Measurements from ENCODE around the gene PPP1R2.

PPP1R2 gene

DNA sequence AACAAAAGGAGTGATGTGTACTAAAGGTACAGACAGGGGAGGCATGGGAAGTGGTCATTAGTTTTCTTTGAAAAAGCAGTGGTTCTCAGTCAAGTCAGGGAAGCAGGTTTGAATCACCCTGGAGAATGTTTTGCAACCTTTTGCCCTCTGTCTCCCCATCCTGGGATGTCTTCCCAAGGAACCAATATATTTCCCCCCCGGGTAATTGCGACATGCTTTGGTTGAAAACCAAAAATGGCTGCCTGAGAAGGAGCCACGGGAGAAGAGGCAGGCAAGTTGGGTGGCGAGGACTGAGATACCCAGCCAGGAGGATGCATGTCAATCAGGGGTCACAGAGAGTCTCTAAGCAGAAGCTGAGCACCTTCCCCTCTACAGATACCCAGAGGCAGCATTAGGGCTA, 20.2 kb upstream of the PPP1R2 start:
- H3K4me1 ChIP-seq (ENCODE audit: control insufficient read depth, low read depth, low read length) = no peaks in the 10 kb centered on the region
- no peaks in the 10 kb centered on the region for H3K9me3 ChIP-seq (ENCODE audit: control insufficient read depth, low read depth, low read length)
- no peak overlapping the region for H3K9ac ChIP-seq (ENCODE audit: low read length)
- H3K27ac ChIP-seq (ENCODE audit: low read length) = no peak overlapping the region
- no peaks in the 10 kb centered on the region for H3K27me3 ChIP-seq (ENCODE audit: control insufficient read depth, insufficient read depth, low read length)
- H3K36me3 ChIP-seq (ENCODE audit: control insufficient read depth, low read depth, low read length) = no peaks in the 10 kb centered on the region
- H3K4me3 ChIP-seq (ENCODE audit: low read length) = no peak overlapping the region

DNA sequence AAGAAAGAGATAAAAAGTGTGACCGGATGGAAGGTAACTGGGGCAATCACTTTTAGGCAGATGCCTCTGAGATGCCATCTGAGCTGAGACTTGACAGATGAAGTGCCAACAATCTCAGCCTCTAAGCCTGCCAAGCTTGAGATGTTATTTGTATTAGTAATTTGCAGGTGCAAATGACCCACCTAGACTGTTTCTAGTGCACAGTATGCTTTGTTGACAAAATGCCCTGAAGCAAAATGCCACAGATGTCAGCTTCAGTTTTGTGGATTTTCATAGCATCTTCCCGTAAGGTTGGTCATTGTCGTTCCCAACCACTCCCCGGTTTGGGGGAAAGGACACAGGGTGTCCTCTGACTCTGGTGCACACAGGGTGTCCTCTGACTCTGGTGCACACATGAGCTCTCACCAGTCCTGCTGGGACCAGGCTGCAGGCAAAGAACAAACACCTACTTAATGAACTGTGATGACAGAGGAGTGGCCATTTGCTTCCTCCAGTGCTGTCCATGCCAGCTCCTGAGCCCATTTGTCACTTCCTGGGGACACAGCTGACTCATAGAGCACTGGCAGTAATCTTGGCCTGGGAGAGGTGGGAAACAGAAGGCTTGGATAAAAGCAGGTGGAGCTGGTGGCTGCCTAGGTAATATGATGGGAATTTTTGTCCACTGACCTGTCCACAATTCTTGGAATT, 16.7 kb upstream of the PPP1R2 start:
- H3K9ac ChIP-seq (ENCODE audit: low read length) = no peak overlapping the region
- H3K9me3 ChIP-seq (ENCODE audit: control insufficient read depth, low read depth, low read length) = no peaks in the 10 kb centered on the region
- H3K27me3 ChIP-seq (ENCODE audit: control insufficient read depth, insufficient read depth, low read length) = peaks cover 13% of the 10 kb centered on the region
- no peak overlapping the region for H3K27ac ChIP-seq (ENCODE audit: low read length)
- no peak overlapping the region for H3K4me3 ChIP-seq (ENCODE audit: low read length)
- peaks cover 4% of the 10 kb centered on the region for H3K4me1 ChIP-seq (ENCODE audit: control insufficient read depth, low read depth, low read length)
- H3K36me3 ChIP-seq (ENCODE audit: control insufficient read depth, low read depth, low read length) = no peaks in the 10 kb centered on the region

DNA sequence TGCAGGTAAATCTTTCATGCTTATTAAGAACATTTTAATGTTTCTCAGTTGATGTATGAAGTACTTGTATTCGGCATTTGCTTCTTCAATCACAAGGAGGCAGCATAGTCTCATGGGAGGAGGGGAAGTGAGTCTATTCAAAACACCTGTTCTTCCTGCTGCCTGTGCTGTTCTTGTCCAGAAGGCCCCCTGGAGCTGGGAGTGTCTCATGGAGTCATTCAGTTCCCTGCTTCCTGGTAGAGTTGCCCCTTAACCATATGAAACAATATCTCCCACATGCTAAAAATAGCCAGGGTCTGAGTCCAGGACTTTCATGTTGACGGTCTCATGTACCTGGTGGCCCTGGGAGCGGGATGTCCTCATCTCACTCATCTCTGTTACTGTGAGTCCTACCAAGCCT, 15.5 kb upstream of the PPP1R2 start:
- peaks cover 4% of the 10 kb centered on the region for H3K4me1 ChIP-seq (ENCODE audit: control insufficient read depth, low read depth, low read length)
- H3K27me3 ChIP-seq (ENCODE audit: control insufficient read depth, insufficient read depth, low read length) = peaks cover 13% of the 10 kb centered on the region
- H3K9me3 ChIP-seq (ENCODE audit: control insufficient read depth, low read depth, low read length) = no peaks in the 10 kb centered on the region
- H3K36me3 ChIP-seq (ENCODE audit: control insufficient read depth, low read depth, low read length) = no peaks in the 10 kb centered on the region
- H3K4me3 ChIP-seq (ENCODE audit: low read length) = no peak overlapping the region
- H3K27ac ChIP-seq (ENCODE audit: low read length) = no peak overlapping the region
- no peak overlapping the region for H3K9ac ChIP-seq (ENCODE audit: low read length)

DNA sequence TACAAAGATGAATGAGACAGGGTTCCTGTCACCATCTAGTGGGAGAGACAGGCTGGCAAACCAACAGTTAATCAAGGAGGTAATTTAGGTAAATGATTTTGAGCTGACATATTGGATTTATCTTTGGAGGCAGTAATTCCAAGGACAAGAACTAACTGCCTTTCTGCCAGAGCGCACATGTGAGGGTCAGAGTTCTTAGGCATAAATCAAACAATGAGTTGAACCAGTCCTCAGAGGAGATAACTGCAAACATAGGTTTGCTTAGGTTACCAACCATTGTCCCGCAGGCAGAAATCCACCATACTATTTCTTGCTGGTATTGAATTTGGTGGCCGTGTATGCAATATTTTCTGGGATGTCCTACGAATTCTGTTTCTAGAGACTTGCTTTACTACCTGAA, 14.2 kb upstream of the PPP1R2 start:
- no peaks in the 10 kb centered on the region for H3K36me3 ChIP-seq (ENCODE audit: control insufficient read depth, low read depth, low read length)
- H3K4me3 ChIP-seq (ENCODE audit: low read length) = no peak overlapping the region
- peaks cover 13% of the 10 kb centered on the region for H3K27me3 ChIP-seq (ENCODE audit: control insufficient read depth, insufficient read depth, low read length)
- H3K9ac ChIP-seq (ENCODE audit: low read length) = no peak overlapping the region
- H3K4me1 ChIP-seq (ENCODE audit: control insufficient read depth, low read depth, low read length) = peaks cover 4% of the 10 kb centered on the region
- no peaks in the 10 kb centered on the region for H3K9me3 ChIP-seq (ENCODE audit: control insufficient read depth, low read depth, low read length)
- no peak overlapping the region for H3K27ac ChIP-seq (ENCODE audit: low read length)

DNA sequence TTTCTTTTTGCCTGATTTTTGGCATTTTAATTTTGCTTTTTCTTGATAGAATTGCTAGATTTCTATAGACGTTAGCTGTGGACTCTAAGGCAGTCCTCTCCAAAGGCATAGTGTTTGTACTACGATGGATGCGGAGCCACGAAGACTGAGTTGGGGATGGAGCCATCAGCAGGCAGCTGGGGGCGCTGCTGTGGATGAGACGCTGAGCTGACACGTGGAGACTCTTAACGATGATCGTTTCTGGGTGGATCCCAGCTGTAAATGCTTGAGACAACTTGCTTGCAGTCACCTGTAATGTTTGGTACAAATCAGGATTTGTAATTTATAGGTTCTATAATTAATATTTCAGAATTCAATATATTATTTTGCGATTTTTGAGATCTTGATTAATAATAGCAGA, 13.3 kb upstream of the PPP1R2 start:
- Histone ChIP-seq H3K4me1 (ENCODE audit: control insufficient read depth, low read depth, low read length) (peaks cover 4% of the 10 kb centered on the region), H3K4me3 (ENCODE audit: low read length) (no peak overlapping the region), H3K9ac (ENCODE audit: low read length) (no peak overlapping the region), H3K36me3 (ENCODE audit: control insufficient read depth, low read depth, low read length) (no peaks in the 10 kb centered on the region), H3K9me3 (ENCODE audit: control insufficient read depth, low read depth, low read length) (no peaks in the 10 kb centered on the region), H3K27ac (ENCODE audit: low read length) (no peak overlapping the region), H3K27me3 (ENCODE audit: control insufficient read depth, insufficient read depth, low read length) (peaks cover 13% of the 10 kb centered on the region)

DNA sequence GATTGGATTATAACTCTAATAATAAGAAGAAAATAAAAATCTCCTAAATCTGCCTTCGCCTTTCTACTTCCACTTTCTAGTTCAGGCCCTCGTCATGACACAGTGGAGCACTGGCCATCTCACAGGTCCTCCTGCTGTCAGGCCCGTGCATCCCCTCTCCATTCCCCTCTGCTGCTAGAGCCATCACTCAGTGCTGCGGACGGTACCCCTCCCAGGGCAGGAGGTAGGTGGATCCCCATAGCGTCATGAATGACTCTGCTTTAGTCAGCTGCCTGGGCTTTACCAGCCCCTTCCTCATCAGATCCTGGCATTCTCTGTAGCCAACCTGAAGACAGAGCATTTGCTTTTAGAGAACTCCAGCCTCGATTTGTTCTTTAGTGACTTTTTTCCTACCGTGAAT, 12.0 kb upstream of the PPP1R2 start:
- H3K36me3 ChIP-seq (ENCODE audit: control insufficient read depth, low read depth, low read length) = no peaks in the 10 kb centered on the region
- no peak overlapping the region for H3K27ac ChIP-seq (ENCODE audit: low read length)
- H3K27me3 ChIP-seq (ENCODE audit: control insufficient read depth, insufficient read depth, low read length) = peaks cover 13% of the 10 kb centered on the region
- H3K9me3 ChIP-seq (ENCODE audit: control insufficient read depth, low read depth, low read length) = no peaks in the 10 kb centered on the region
- no peak overlapping the region for H3K9ac ChIP-seq (ENCODE audit: low read length)
- H3K4me3 ChIP-seq (ENCODE audit: low read length) = no peak overlapping the region
- H3K4me1 ChIP-seq (ENCODE audit: control insufficient read depth, low read depth, low read length) = peaks cover 4% of the 10 kb centered on the region

DNA sequence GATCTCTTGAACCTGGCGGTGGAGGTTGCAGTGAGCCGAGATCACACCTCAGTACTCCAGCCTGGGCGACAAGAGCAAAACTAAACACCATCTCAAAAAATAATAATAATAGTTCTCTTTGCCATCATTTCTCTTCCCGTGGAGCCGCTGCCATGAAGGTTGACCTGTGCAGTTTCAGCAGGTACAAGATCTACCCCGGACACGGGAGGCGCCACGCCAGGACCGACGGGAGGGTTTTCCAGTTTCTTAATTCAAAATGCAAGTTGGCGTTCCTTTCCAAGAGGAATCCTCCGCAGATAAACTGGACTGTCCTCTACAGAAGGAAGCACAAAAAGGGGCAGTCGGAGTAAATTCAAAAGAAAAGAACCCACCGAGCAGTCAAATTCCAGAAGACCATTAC, 11.3 kb upstream of the PPP1R2 start:
- peaks cover 13% of the 10 kb centered on the region for H3K27me3 ChIP-seq (ENCODE audit: control insufficient read depth, insufficient read depth, low read length)
- H3K36me3 ChIP-seq (ENCODE audit: control insufficient read depth, low read depth, low read length) = no peaks in the 10 kb centered on the region
- H3K27ac ChIP-seq (ENCODE audit: low read length) = no peak overlapping the region
- H3K4me1 ChIP-seq (ENCODE audit: control insufficient read depth, low read depth, low read length) = peaks cover 4% of the 10 kb centered on the region
- no peaks in the 10 kb centered on the region for H3K9me3 ChIP-seq (ENCODE audit: control insufficient read depth, low read depth, low read length)
- H3K4me3 ChIP-seq (ENCODE audit: low read length) = no peak overlapping the region
- no peak overlapping the region for H3K9ac ChIP-seq (ENCODE audit: low read length)

DNA sequence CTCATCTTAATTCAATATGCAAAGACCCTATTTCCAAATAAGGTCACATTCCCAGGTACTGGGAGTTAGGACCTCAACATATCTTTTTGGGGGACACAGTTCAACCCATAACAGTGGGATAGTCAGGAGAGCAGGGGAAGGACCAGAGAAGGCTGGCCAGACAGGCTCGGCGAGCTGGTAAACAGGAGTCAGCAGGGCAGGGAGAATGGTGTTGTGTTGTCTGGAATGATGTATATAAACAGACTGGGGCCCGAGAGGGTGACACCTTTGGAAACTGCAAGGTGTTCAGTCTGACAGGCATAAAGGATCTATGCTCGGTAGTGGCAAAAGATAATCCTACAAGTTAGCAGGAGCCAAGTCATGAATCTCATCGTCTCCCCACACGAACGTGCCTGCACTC, 10.1 kb upstream of the PPP1R2 start:
- Histone ChIP-seq H3K9me3 (ENCODE audit: control insufficient read depth, low read depth, low read length) (no peaks in the 10 kb centered on the region), H3K4me3 (ENCODE audit: low read length) (no peak overlapping the region), H3K27ac (ENCODE audit: low read length) (no peak overlapping the region), H3K27me3 (ENCODE audit: control insufficient read depth, insufficient read depth, low read length) (peaks cover 13% of the 10 kb centered on the region), H3K9ac (ENCODE audit: low read length) (no peak overlapping the region), H3K4me1 (ENCODE audit: control insufficient read depth, low read depth, low read length) (peaks cover 12% of the 10 kb centered on the region), H3K36me3 (ENCODE audit: control insufficient read depth, low read depth, low read length) (no peaks in the 10 kb centered on the region)

DNA sequence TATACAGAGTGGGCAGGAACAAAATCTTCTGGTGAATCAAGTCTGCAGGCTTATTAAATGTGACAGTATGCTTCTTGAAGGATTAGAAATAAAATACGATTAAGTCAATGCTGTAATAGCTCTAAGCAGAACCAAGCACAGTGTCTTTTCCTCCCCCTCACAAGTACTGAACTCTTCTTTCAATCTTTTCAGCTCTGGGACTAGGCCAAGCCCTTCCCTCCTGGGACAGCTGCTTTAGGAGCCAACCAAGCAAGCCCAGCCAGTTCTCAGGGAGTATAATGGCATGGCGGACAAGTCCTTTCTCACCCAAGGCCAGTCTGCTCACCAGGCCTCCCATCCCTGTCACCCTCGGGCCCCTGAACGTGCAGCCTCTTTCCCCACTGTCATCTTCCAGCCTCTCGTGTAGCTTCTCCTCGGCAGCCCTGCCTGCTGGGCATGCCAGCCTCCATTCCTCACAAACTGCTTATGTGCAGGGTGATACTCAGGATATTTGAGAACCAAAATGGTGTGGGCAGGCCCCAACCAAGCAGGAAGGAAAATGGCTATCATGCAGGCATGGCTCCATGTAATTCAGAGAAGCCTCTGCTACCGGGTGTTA, 8.4 kb upstream of the PPP1R2 start:
- H3K4me1 ChIP-seq (ENCODE audit: control insufficient read depth, low read depth, low read length) = peaks cover 17% of the 10 kb centered on the region
- no peak overlapping the region for H3K4me3 ChIP-seq (ENCODE audit: low read length)
- H3K9ac ChIP-seq (ENCODE audit: low read length) = no peak overlapping the region
- H3K36me3 ChIP-seq (ENCODE audit: control insufficient read depth, low read depth, low read length) = no peaks in the 10 kb centered on the region
- H3K27me3 ChIP-seq (ENCODE audit: control insufficient read depth, insufficient read depth, low read length) = peaks cover 6% of the 10 kb centered on the region
- no peak overlapping the region for H3K27ac ChIP-seq (ENCODE audit: low read length)
- no peaks in the 10 kb centered on the region for H3K9me3 ChIP-seq (ENCODE audit: control insufficient read depth, low read depth, low read length)

DNA sequence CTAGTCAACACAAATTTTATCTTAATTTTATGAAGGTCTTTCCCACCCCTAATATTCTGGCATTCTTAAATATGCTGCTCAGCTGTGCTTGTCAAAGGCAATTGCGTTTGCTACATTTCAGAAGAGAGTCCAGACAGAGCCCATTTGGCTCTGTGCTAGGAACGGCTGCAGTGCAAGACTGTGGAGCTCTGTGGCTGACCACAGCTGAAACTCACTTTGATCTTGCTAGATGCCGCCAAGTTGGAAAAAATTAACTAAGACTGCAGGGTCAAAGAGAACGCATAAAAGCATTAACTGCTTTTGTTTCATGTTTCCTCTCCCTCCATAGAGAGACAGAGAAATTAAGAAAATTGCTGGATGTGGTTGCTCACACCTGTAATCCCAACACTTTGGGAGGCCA, 7.6 kb upstream of the PPP1R2 start:
- Histone ChIP-seq H3K9ac (ENCODE audit: low read length) (no peak overlapping the region), H3K9me3 (ENCODE audit: control insufficient read depth, low read depth, low read length) (no peaks in the 10 kb centered on the region), H3K4me3 (ENCODE audit: low read length) (no peak overlapping the region), H3K36me3 (ENCODE audit: control insufficient read depth, low read depth, low read length) (no peaks in the 10 kb centered on the region), H3K4me1 (ENCODE audit: control insufficient read depth, low read depth, low read length) (peaks cover 17% of the 10 kb centered on the region), H3K27ac (ENCODE audit: low read length) (no peak overlapping the region), H3K27me3 (ENCODE audit: control insufficient read depth, insufficient read depth, low read length) (peaks cover 3% of the 10 kb centered on the region)

DNA sequence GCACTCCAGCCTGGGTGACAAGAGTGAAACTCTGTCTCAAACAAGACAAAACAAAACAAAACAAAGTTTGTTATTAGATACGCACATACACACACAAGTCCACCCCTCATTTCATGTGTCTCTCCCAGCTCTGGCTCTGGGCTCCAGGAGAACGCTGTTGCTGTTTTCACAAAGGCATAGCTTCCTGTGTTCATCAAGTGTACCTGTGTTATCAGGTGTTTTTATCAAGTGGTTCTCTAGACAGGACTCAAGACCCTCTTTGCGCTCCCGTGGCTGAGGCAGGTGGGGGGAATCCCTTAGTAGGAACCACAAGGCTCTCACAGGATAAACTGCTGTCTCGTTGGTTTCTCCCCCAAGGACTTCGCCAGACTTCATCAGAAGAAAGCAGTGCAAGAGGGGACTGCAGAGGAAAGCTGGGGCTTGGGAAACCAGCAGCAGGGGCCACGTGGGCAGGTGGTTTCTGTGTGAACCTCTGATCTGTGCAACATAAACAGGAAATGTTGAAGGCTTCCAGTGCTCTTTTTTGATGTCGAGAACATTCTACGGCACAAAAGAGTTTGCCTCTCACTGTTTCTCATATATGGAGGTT, 6.9 kb upstream of the PPP1R2 start:
- Histone ChIP-seq H3K4me3 (ENCODE audit: low read length) (no peak overlapping the region), H3K4me1 (ENCODE audit: control insufficient read depth, low read depth, low read length) (peaks cover 13% of the 10 kb centered on the region), H3K27ac (ENCODE audit: low read length) (no peak overlapping the region), H3K9ac (ENCODE audit: low read length) (no peak overlapping the region), H3K9me3 (ENCODE audit: control insufficient read depth, low read depth, low read length) (no peaks in the 10 kb centered on the region), H3K27me3 (ENCODE audit: control insufficient read depth, insufficient read depth, low read length) (peaks cover 7% of the 10 kb centered on the region), H3K36me3 (ENCODE audit: control insufficient read depth, low read depth, low read length) (no peaks in the 10 kb centered on the region)

DNA sequence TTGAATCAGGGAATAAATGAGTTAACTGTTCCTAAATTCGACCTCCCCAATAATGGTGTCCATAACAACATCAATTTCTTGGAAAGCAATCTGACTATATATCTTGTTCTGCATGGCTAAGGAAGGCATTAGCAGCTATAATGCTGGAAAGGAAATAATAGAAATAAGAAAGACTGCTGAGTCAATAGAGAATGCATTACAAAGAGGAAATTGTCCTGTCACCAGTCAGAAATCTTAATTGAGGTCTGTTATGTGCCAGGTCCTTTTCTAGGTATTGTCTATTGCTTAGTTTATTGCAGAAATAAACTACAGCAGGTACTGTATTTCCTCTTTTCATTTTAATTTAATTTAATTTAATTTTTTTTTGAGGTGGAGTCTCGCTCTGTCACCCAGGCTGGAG, 5.9 kb upstream of the PPP1R2 start:
- Histone ChIP-seq H3K9ac (ENCODE audit: low read length) (no peak overlapping the region), H3K27me3 (ENCODE audit: control insufficient read depth, insufficient read depth, low read length) (peaks cover 17% of the 10 kb centered on the region), H3K9me3 (ENCODE audit: control insufficient read depth, low read depth, low read length) (no peaks in the 10 kb centered on the region), H3K4me1 (ENCODE audit: control insufficient read depth, low read depth, low read length) (peaks cover 13% of the 10 kb centered on the region), H3K4me3 (ENCODE audit: low read length) (peak overlapping the region; percentile 21), H3K36me3 (ENCODE audit: control insufficient read depth, low read depth, low read length) (no peaks in the 10 kb centered on the region), H3K27ac (ENCODE audit: low read length) (no peak overlapping the region)

Data from iPS-18a (cell line).